OCI-LY3 (cell line): ENCODE data around the gene GRPR.

Source experiments
- H2AFZ ChIP-seq: fragments of 200-600, 300-600 bp; shearing (Covaris generic); 2 replicates; pipeline ENCODE4 v1.6.0; 2014; ENCODE audit warnings: antibody characterized with exemption, low read depth, low read length
- H3K27ac ChIP-seq: fragments of 200-600, 300-600 bp; sonication (generic); 2 replicates; pipeline ENCODE4 v1.5.1; 2014; ENCODE audit warnings: mild to moderate bottlenecking, low read length, moderate library complexity, mixed read lengths
- H3K27me3 ChIP-seq: fragments of 200-600, 300-600 bp; sonication (generic); 2 replicates; pipeline ENCODE4 v1.6.1; 2014; ENCODE audit warnings: low read depth, low read length, mixed read lengths
- H3K36me3 ChIP-seq: fragments of 200-600, 300-600 bp; sonication (generic); replicated peaks from 2 replicates; pipeline ENCODE3; 2014; ENCODE audit warnings: low read depth, low read length, mixed read lengths
- H3K4me1 ChIP-seq: fragments of 300-600, 200-600 bp; sonication (generic); 2 replicates; pipeline ENCODE4 v1.6.1; 2014; ENCODE audit warnings: low read length, mixed read lengths
- H3K4me2 ChIP-seq: fragments of 200-600, 300-600 bp; sonication (generic); 2 replicates; pipeline ENCODE4 v1.6.1; 2014; ENCODE audit warnings: low read length, mixed read lengths
- H3K4me3 ChIP-seq: fragments of 300-600, 200-600 bp; sonication (generic); 2 replicates; pipeline ENCODE4 v1.5.1; 2014; ENCODE audit warnings: antibody characterized with exemption, mild to moderate bottlenecking, low read length, moderate library complexity
- H3K79me2 ChIP-seq: fragments of 300-600, 200-600 bp; shearing (Covaris generic); 2 replicates; pipeline ENCODE4 v1.6.1; 2014; ENCODE audit warnings: mild to moderate bottlenecking, low read length, mixed read lengths
- H3K9ac ChIP-seq: fragments of 300-600, 200-600 bp; shearing (Covaris generic); 2 replicates; pipeline ENCODE4 v1.6.0; 2014; ENCODE audit warnings: mild to moderate bottlenecking, low read length, moderate library complexity
- H3K9me3 ChIP-seq: fragments of 200-600, 300-600 bp; shearing (Covaris generic); 2 replicates; pipeline ENCODE4 v1.6.1; 2014; ENCODE audit warnings: low read length, mixed read lengths; ENCODE audit not compliant: insufficient read depth
- H4K20me1 ChIP-seq: fragments of 200-600, 300-600 bp; sonication (generic); 2 replicates; pipeline ENCODE4 v1.6.1; 2016; ENCODE audit warnings: low read length, mixed read lengths; ENCODE audit not compliant: insufficient read depth
- CTCF ChIP-seq: fragments of 200-600, 300-600 bp; sonication (generic); IDR thresholded peaks from 2 replicates; pipeline ENCODE4 v1.5.1; 2014; ENCODE audit warnings: antibody characterized with exemption, low read length, low read depth
- EZH2phosphoT487 ChIP-seq: fragments of 200-600 bp; shearing (Covaris generic); IDR thresholded peaks from 2 replicates; pipeline ENCODE4 v1.6.1; 2018; ENCODE audit warnings: antibody characterized with exemption, mixed run types, low read depth

Gene GRPR

DNA sequence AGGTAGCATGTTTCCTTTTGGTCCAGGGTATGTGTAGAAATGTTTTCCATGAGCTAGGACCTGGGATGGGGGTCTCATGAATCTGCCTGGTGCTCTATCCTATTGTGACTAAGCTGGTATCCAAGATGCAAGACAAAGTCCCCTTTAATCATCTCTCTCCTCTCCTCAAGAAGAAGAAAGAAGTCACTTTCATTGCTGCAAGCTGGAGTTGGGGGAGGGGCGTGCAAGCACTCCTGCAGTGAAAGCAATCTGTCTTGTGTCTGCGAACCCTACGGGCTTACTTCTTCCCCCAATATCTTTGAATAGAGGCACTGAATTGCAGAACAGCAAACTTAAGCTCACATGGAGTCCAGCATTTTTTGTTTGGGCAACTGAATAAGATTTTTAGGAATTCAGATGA is 27.2 kb upstream of the GRPR start:
- H3K27me3 ChIP-seq: no peaks in the 10 kb centered on the region
- no peak overlapping the region for H2AFZ ChIP-seq
- H3K36me3 ChIP-seq: no peaks in the 10 kb centered on the region
- H3K9me3 ChIP-seq: no peaks in the 10 kb centered on the region
- no peak overlapping the region for H3K4me3 ChIP-seq
- H3K27ac ChIP-seq: no peak overlapping the region
- no peaks in the 10 kb centered on the region for H4K20me1 ChIP-seq
- no peaks in the 10 kb centered on the region for H3K4me1 ChIP-seq
- H3K9ac ChIP-seq: no peak overlapping the region
- TF ChIP-seq EZH2phosphoT487 (no peak), CTCF (no peak)
- no peak overlapping the region for H3K4me2 ChIP-seq
- H3K79me2 ChIP-seq: no peaks in the 10 kb centered on the region

DNA sequence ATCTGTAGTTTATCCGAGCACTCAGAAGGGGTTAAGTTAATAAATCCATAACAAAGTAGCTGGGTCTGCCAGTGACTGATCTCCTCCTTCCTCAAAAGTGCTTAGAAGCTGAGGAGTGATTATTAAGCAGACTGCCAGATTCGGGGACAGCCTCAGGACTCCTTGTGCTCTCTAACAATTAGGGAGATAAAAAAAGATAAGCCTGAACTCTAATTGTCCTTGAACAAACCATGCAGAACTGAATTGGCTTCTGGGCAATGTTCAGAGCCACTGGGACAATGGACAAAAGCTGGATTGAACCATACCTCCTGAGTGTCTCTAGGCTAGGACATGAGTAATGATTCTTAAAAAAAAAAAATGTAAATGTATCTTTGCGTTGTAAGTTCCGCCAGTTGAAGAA is 22.7 kb upstream of the GRPR start:
- Histone ChIP-seq H3K4me2 (no peak overlapping the region), H4K20me1 (no peaks in the 10 kb centered on the region), H3K9me3 (no peaks in the 10 kb centered on the region), H3K79me2 (no peaks in the 10 kb centered on the region), H3K4me1 (peaks cover 10% of the 10 kb centered on the region), H2AFZ (no peak overlapping the region), H3K36me3 (no peaks in the 10 kb centered on the region), H3K27me3 (no peaks in the 10 kb centered on the region), H3K4me3 (no peak overlapping the region), H3K9ac (no peak overlapping the region), H3K27ac (no peak overlapping the region)
- TF ChIP-seq EZH2phosphoT487 (no peak), CTCF (no peak)

DNA sequence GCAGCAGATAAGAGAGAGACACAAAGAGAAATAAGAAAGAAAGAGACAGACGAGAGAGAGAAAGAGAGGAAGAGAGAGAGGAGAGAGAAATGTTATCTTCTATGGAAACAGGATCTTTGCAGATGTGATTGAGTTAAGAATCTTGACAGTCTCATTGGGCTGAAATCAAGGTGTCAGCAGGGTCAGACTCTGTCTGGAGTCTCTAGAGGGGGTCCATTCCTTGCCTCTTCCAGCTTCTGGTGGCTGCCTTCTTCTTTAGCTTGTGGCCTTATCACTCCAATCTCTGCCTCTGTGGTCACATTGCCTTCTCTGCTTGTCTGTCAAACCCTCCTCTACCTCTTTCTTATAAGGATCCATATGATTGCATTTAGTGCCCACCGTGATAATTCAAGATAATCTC is 21.8 kb upstream of the GRPR start:
- no peak overlapping the region for H3K4me2 ChIP-seq

DNA sequence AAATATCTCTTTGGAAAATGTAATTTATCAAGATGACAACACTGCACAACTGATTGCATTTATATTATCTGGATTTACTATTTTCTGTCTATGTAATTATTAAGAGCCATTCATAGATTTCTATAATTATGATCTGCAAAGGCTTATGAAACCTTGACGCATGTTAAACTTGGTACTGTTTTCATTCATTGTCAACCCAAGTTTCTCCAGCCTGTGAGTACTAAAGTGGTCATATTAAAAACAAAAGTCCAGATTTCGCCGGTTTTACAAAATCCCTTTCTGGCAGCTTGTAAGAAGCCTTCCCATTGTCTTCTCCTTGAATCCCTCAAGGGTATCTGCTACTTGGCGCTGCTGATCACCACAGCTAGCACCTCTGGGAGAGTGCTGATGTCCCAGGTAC is 19.7 kb upstream of the GRPR start:
- Histone ChIP-seq H3K9me3 (no peaks in the 10 kb centered on the region), H3K79me2 (no peaks in the 10 kb centered on the region), H3K27ac (no peak overlapping the region), H3K36me3 (no peaks in the 10 kb centered on the region), H3K27me3 (no peaks in the 10 kb centered on the region), H2AFZ (no peak overlapping the region), H3K4me3 (no peak overlapping the region), H3K4me2 (no peak overlapping the region), H3K4me1 (peaks cover 10% of the 10 kb centered on the region), H4K20me1 (no peaks in the 10 kb centered on the region), H3K9ac (no peak overlapping the region)
- no peak for TF ChIP-seq CTCF
- TF ChIP-seq EZH2phosphoT487: no peak

More for the DNA sequence above, 21.8 kb upstream of the GRPR start:
- Histone ChIP-seq H2AFZ (no peak overlapping the region), H3K27ac (no peak overlapping the region), H3K36me3 (no peaks in the 10 kb centered on the region), H4K20me1 (no peaks in the 10 kb centered on the region), H3K27me3 (no peaks in the 10 kb centered on the region), H3K4me3 (no peak overlapping the region), H3K9ac (no peak overlapping the region), H3K4me1 (peaks cover 10% of the 10 kb centered on the region), H3K9me3 (no peaks in the 10 kb centered on the region), H3K79me2 (no peaks in the 10 kb centered on the region)
- TF ChIP-seq EZH2phosphoT487: no peak
- no peak for TF ChIP-seq CTCF
